OCI-LY7 (cell line): ENCODE measurements around the gene CHRNA3.

Experiments used
- EZH2phosphoT487 ChIP-seq: fragments of 200-600 bp; sonication (generic); IDR thresholded peaks from 2 replicates; pipeline ENCODE4 v1.6.1; 2018; ENCODE audit warnings: low read depth, borderline replicate concordance, mild to moderate bottlenecking, mixed run types, antibody characterized with exemption, low read length, moderate library complexity, mixed read lengths
- TF ChIP-seq, protein P1 (sequence below): fragments of 200-600 bp; sonication (generic); conservative IDR thresholded peaks from 2 replicates; pipeline ENCODE4 v1.5.1; 2014; ENCODE audit warnings: mild to moderate bottlenecking, antibody characterized with exemption, low read length, moderate library complexity, mixed read lengths

DNA sequence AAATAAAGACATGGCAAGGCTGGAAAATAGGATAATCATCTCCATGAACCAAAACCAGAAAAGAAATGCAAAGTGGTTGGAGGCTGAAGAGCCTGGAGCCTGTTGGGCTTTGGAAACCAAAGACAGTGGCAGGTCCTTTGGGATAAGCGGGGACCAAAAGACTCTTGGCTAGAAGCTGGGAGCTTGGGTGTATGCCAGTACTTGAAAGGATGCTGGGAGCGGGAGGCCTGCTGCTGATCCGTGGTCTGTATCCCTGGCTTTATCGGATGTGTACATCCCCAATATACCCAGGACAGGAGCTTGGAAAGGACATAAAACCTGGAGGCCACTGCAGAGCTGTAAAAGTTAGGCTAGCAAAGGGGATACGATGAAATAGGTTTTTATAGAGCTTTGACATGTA is 21.5 kb upstream of the CHRNA3 start:
- TF ChIP-seq, protein P1, sequence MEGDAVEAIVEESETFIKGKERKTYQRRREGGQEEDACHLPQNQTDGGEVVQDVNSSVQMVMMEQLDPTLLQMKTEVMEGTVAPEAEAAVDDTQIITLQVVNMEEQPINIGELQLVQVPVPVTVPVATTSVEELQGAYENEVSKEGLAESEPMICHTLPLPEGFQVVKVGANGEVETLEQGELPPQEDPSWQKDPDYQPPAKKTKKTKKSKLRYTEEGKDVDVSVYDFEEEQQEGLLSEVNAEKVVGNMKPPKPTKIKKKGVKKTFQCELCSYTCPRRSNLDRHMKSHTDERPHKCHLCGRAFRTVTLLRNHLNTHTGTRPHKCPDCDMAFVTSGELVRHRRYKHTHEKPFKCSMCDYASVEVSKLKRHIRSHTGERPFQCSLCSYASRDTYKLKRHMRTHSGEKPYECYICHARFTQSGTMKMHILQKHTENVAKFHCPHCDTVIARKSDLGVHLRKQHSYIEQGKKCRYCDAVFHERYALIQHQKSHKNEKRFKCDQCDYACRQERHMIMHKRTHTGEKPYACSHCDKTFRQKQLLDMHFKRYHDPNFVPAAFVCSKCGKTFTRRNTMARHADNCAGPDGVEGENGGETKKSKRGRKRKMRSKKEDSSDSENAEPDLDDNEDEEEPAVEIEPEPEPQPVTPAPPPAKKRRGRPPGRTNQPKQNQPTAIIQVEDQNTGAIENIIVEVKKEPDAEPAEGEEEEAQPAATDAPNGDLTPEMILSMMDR, result no peak
- no peak for TF ChIP-seq EZH2phosphoT487
